Small intestine (tissue), 7 donors: ENCODE data around the gene MXI1. TPM values are rescaled to one million over a fixed set of nuclear protein-coding genes. Genes with fewer than 3 reads are reported as not detected.
"Not testable (repeated sequence)": the region's sequence is repeated elsewhere in the genome, so short reads cannot be mapped to it uniquely, and the experiment has no call there.

Experiments
- DNase-seq, 2 donors: peaks; one replicate each; pipeline versions ENCODE4 v3.0.0 to v3.0.0-alpha.2; 2013
- FAIRE-seq: peaks from 2 replicates; lab custom pipeline; 2012; peaks lifted over from hg19 to GRCh38; lab: Jason Lieb, UNC
- H3K27ac ChIP-seq, 3 donors: one replicate each; pipeline ENCODE4 v1.5.1; 2013; ENCODE audit warnings: low read length in 2 of 3, mild to moderate bottlenecking in 2 of 3, control low read depth in 1 of 3, inconsistent platforms in 1 of 3, low read depth in 1 of 3, moderate library complexity in 1 of 3
- H3K27me3 ChIP-seq, 3 donors: one replicate each; pipeline ENCODE4 v1.6.1; 2013; ENCODE audit warnings: low read length in 3 of 3, inconsistent platforms in 1 of 3; ENCODE audit not compliant: control insufficient read depth in 3 of 3, insufficient read depth in 3 of 3
- H3K36me3 ChIP-seq, 3 donors: one replicate each; pipeline ENCODE4 v1.6.1; 2013; ENCODE audit warnings: low read length in 3 of 3, inconsistent platforms in 1 of 3, low read depth in 1 of 3, mild to moderate bottlenecking in 1 of 3, moderate library complexity in 1 of 3; ENCODE audit not compliant: control insufficient read depth in 3 of 3, insufficient read depth in 2 of 3
- H3K4me1 ChIP-seq, 3 donors: one replicate each; pipeline ENCODE4 v1.6.1; 2013; ENCODE audit warnings: low read length in 2 of 3, inconsistent platforms in 1 of 3, low read depth in 1 of 3, mild to moderate bottlenecking in 1 of 3, moderate library complexity in 1 of 3; ENCODE audit not compliant: control insufficient read depth in 3 of 3, insufficient read depth in 2 of 3
- H3K4me3 ChIP-seq, 3 donors: one replicate each; pipeline ENCODE4 v1.5.1; 2013; ENCODE audit warnings: low read length in 3 of 3, control low read depth in 1 of 3, inconsistent platforms in 1 of 3, low read depth in 1 of 3, mild to moderate bottlenecking in 1 of 3, moderate library complexity in 1 of 3
- H3K9me3 ChIP-seq, 2 donors: one replicate each; pipeline ENCODE4 v1.6.1; 2013; ENCODE audit warnings: low read depth in 1 of 2, low read length in 1 of 2; ENCODE audit not compliant: control insufficient read depth in 2 of 2, insufficient read depth in 1 of 2
- WGBS, 3 donors: extraction: QIAGEN DNeasy Blood & Tissue Kit; methylation state at CpG; one replicate each; pipeline ENCODE4 v1.1.7; 2013; 5-methylcytosine and 5-hydroxymethylcytosine counted together
- polyA plus RNA-seq, 4 donors: library from polyadenylated mRNA; stranded (reverse) in 3 of 4; unstranded in 1 of 4; fragments of 200-250 nt in 3 of 4; fragments of 120-200 nt in 1 of 4; gene quantifications; one replicate each; pipeline versions ENCODE4 v1.2.1 to v1.2.3, GENCODE V29; 2013
- donor health status: healthy with polysubstance abuse.
- donor health status: control.
- donor health status: control.
- donor health status: Bipolar disorder and iron deficiency.
- donor health status: healthy.

MXI1 gene
- polyA plus RNA-seq, 4 donors = 12.0 to 21.8 (median 18.0) TPM

DNA sequence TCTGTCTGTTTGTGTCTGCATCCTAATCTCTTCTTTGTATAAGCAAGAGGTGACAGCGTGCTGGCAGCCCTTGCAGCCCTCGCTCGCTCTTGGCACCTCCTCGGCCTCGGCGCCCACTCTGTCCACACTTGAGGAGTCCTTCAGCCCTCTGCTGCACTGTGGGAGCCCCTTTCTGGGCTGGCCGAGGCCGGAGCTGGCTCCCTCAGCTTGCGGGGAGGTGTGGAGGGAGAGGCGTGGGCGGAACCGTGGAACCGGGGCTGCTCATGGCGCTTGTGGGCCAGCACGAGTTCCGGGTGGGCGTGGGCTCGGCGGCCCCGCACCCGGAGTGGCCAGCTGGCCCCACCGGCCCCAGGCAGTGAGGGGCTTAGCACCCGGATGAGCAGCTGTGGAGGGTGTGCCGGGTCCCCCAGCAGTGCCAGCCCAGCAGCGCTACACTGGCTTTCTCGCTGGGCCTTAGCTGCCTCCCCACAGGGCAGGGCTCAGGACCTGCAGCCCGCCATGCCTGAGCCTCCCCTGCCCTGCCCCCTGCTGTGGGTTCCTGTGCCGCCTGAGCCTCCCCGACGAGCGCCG, 123.9 kb downstream of the MXI1 start:
- DNase-seq, H3K27ac ChIP-seq, H3K36me3 ChIP-seq, H3K4me1 ChIP-seq, H3K27me3 ChIP-seq, FAIRE-seq, H3K4me3 ChIP-seq: not testable (repeated sequence)
- peaks cover 0 to 29% of the 10 kb centered on the region in 2 donors for H3K9me3 ChIP-seq
- WGBS, 3 donors = 96 to 97% (median 97%) methylated on average over 29 to 32 of the region's 32 CpGs

DNA sequence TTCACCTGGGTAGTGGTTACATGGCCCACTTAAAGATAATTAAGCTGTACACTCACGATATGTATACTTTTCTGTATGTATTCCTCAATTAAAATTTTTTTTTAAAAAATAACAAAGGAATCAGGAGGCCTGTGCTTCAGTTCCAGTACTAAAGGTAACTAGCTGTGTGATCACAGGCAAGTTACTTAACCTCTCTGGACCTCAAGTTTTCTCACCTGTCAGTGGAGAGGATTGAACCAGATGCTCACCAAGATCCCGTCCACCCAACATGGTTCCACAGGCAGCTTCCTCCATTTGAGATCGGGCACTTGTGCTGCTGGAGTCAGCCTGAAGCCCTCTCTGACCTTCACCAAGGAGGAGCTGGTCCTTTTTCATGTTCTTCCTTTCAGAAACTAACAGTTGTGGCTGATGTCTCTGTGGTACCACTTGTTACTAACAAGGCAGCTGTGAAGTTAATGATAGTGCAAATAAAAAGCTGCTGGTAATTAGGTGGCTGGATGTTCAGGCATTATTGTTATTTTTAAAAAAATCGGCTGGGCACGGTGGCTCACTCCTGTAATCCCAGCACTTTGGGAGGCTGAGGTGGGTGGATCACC, 126.8 kb downstream of the MXI1 start:
- FAIRE-seq = no peak
- Histone ChIP-seq H3K36me3 (no peaks in the 10 kb centered on the region), H3K4me1 (no peaks in the 10 kb centered on the region), H3K9me3 (peaks cover 0 to 29% of the 10 kb centered on the region in 2 donors), H3K27me3 (no peaks in the 10 kb centered on the region), H3K27ac (no peak overlapping the region), H3K4me3 (no peak overlapping the region)
- DNase-seq = no peak
- WGBS, 3 donors = 76 to 93% (median 82%) methylated on average over 5 of the region's 5 CpGs

DNA sequence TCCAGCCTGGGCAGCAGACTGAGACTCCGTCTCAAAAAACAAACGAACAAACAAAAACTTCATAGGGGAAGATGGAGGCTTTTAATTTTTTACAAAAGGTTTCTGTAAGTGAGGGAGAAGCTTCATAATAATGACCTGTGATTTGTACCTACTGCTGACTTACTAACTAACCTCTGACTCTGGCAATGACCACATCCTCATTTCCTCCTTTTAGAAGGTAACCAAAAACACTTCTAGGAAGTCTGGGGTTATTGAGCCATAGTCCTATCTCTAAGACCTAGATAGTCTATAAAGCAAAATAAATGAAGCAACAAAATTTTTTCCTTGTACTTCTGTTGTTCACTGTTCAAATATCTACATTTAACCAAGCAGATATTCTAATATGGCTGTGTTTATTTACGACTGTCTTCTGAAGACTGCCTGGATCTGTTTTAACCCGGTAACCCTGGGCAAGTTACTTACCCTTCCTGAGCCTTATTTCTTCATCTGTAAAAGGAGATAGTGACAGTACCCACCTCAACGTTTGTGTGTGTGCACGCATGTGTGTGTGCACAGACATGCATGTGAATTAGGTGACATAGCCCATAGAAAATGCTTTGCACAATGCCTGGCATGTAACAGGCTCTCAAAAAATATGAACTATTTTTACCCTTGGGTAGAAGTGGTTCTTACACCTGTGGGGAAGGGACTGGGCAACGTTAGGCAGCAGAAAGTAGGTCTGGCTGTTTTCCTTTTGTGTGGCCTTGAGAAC, 128.1 kb downstream of the MXI1 start:
- H3K27me3 ChIP-seq = no peaks in the 10 kb centered on the region
- no peak overlapping the region for H3K4me3 ChIP-seq
- DNase-seq = no peak
- H3K4me1 ChIP-seq = no peaks in the 10 kb centered on the region
- WGBS, 3 donors = 71 to 72% (median 71%) methylated on average over 7 of the region's 7 CpGs
- FAIRE-seq = no peak
- H3K9me3 ChIP-seq = peaks cover 0 to 18% of the 10 kb centered on the region in 2 donors
- no peak overlapping the region for H3K27ac ChIP-seq
- no peaks in the 10 kb centered on the region for H3K36me3 ChIP-seq

DNA sequence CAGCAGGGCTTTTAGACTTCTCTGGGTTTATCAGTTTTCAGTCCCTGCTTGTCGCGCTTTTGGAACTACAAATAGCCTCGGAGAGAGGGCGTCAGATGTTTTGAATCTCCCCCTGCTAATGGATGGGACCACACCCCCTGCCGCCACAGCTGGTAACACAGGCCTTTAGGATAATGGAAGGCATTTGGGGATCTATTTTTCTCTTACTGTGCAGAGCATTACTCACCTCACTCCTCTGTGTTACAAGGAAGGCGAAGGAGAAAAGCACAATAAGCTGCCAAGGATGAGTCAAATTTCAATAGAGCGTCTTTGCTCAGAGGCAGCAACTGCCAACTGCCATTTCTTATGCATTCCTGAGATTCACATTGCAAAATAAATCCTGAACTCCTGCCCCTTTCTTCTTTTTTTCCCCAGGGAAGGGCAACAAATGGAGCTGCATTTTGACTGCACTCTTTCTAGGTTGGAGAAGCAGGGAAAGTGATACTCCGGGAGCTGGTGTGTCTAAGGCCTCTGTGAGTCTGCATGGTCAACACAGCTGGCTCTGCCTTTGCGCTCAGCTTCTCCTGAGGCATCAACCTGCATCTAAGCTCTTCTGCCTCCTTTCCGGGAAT, 128.8 kb downstream of the MXI1 start:
- no peaks in the 10 kb centered on the region for H3K27me3 ChIP-seq
- 68 to 93% (median 79%) methylated on average over 10 of the region's 10 CpGs for WGBS, 3 donors
- FAIRE-seq = no peak

More for the DNA sequence above, 128.8 kb downstream of the MXI1 start:
- Histone ChIP-seq H3K9me3 (peaks cover 0 to 11% of the 10 kb centered on the region in 2 donors), H3K27ac (no peak overlapping the region), H3K36me3 (no peaks in the 10 kb centered on the region), H3K4me3 (no peak overlapping the region), H3K4me1 (no peaks in the 10 kb centered on the region)
- DNase-seq = no peak

Other genes with a start within 250 kb of the MXI1 start
- gene ADD3, start 199.6 kb upstream of the MXI1 start, polyA plus RNA-seq = 100 to 1,000 TPM in 2 of 4 donors, 10 to 100 TPM in 2; 63.7 to 497 (median 99.1) TPM
- gene SMNDC1, start 97.3 kb downstream of the MXI1 start, polyA plus RNA-seq = 10 to 100 TPM; 11.3 to 30.4 (median 12.0) TPM